Mesenchymal stem cell (in vitro differentiated cells and primary cell): ENCODE data around the gene NRF1.

Source experiments
- DNase-seq: peaks from one replicate; pipeline ENCODE4 v3.0.0-alpha.2; 2013
- H2AFZ ChIP-seq: one replicate; pipeline ENCODE4 v1.6.1; 2013; ENCODE audit warnings: low read depth, mild to moderate bottlenecking, control low read depth, inconsistent platforms, low read length, moderate library complexity
- H2AK5ac ChIP-seq: 2 replicates; pipeline ENCODE4 v1.6.1; 2013; ENCODE audit warnings: low read length, moderate library complexity, mild to moderate bottlenecking, inconsistent platforms; ENCODE audit not compliant: severe bottlenecking
- H2BK120ac ChIP-seq: one replicate; pipeline ENCODE4 v1.6.1; 2013; ENCODE audit warnings: low read depth, mild to moderate bottlenecking, inconsistent platforms, low read length, moderate library complexity
- H2BK12ac ChIP-seq, 2 experiments: one replicate each; pipeline ENCODE4 v1.6.1; 2013; ENCODE audit warnings: inconsistent platforms in 2 of 2, low read length in 2 of 2, mild to moderate bottlenecking in 2 of 2, moderate library complexity in 2 of 2, control low read depth in 1 of 2
- H2BK15ac ChIP-seq: one replicate; pipeline ENCODE4 v1.6.1; 2013; ENCODE audit warnings: mild to moderate bottlenecking, low read depth, inconsistent platforms; ENCODE audit not compliant: poor library complexity, severe bottlenecking
- H2BK5ac ChIP-seq: 2 replicates; pipeline ENCODE4 v1.6.1; 2013; ENCODE audit warnings: low read depth, mild to moderate bottlenecking, low read length, control low read depth, inconsistent platforms; ENCODE audit not compliant: poor library complexity, severe bottlenecking
- H3K14ac ChIP-seq, 2 experiments: one replicate each; pipeline ENCODE4 v1.6.1; 2013; ENCODE audit warnings: inconsistent platforms in 2 of 2, low read length in 2 of 2, control low read depth in 1 of 2, mild to moderate bottlenecking in 1 of 2, moderate library complexity in 1 of 2
- H3K18ac ChIP-seq, 2 experiments: one replicate each; pipeline ENCODE4 v1.6.1; 2013; ENCODE audit warnings: inconsistent platforms in 2 of 2, low read length in 2 of 2, control low read depth in 1 of 2, low read depth in 1 of 2, mild to moderate bottlenecking in 1 of 2
- H3K23ac ChIP-seq, 2 experiments: one replicate each; pipeline ENCODE4 v1.6.1; 2013; ENCODE audit warnings: inconsistent platforms in 2 of 2, low read length in 2 of 2, mild to moderate bottlenecking in 2 of 2, moderate library complexity in 2 of 2, control low read depth in 1 of 2
- H3K27ac ChIP-seq: 2 replicates; pipeline ENCODE4 v1.5.1; 2013; ENCODE audit warnings: mild to moderate bottlenecking, moderate library complexity, low read length, control low read depth, inconsistent platforms; ENCODE audit not compliant: poor library complexity, severe bottlenecking
- H3K27me3 ChIP-seq, 2 experiments: 2 replicates each; pipeline versions ENCODE4 v1.6.1 to v1.7.0; 2013; ENCODE audit warnings: low read length in 2 of 2, mild to moderate bottlenecking in 2 of 2, moderate library complexity in 2 of 2, control low read depth in 1 of 2, inconsistent platforms in 1 of 2; ENCODE audit not compliant: control insufficient read depth in 1 of 2, insufficient read depth in 1 of 2
- H3K36me3 ChIP-seq, 2 experiments: 2 replicates each; pipeline versions ENCODE4 v1.6.1 to v1.7.0; 2013; ENCODE audit warnings: low read length in 2 of 2, control low read depth in 1 of 2, inconsistent platforms in 1 of 2, low read depth in 1 of 2, mild to moderate bottlenecking in 1 of 2; ENCODE audit not compliant: insufficient read depth in 2 of 2, control insufficient read depth in 1 of 2
- H3K4ac ChIP-seq, 2 experiments: one replicate each; pipeline ENCODE4 v1.6.1; 2013; ENCODE audit warnings: inconsistent platforms in 2 of 2, low read length in 2 of 2, mild to moderate bottlenecking in 2 of 2, moderate library complexity in 2 of 2, control low read depth in 1 of 2, low read depth in 1 of 2
- H3K4me1 ChIP-seq: 2 replicates; pipeline ENCODE4 v1.6.1; 2013; ENCODE audit warnings: low read depth, low read length, control low read depth; ENCODE audit not compliant: control insufficient read depth, insufficient read depth
- H3K4me2 ChIP-seq: 2 replicates; pipeline ENCODE4 v1.6.1; 2013; ENCODE audit warnings: low read length, mild to moderate bottlenecking, inconsistent platforms; ENCODE audit not compliant: poor library complexity, severe bottlenecking
- H3K4me3 ChIP-seq, 2 experiments: 2 replicates each; pipeline versions ENCODE4 v1.5.1 to v1.7.0; 2013; ENCODE audit warnings: low read length in 2 of 2, mild to moderate bottlenecking in 2 of 2, control low read depth in 1 of 2, low read depth in 1 of 2; ENCODE audit not compliant: insufficient read depth in 1 of 2
- H3K79me1 ChIP-seq: replicated peaks from 2 replicates; pipeline ENCODE4 v1.6.1; 2013; ENCODE audit warnings: mild to moderate bottlenecking, control low read depth, low read length, inconsistent platforms; ENCODE audit not compliant: poor library complexity, severe bottlenecking
- H3K9ac ChIP-seq: 2 replicates; pipeline ENCODE4 v1.7.0; 2013; ENCODE audit warnings: mild to moderate bottlenecking, low read length, moderate library complexity
- H3K9me3 ChIP-seq: 2 replicates; pipeline ENCODE4 v1.7.0; 2013; ENCODE audit warnings: mild to moderate bottlenecking, low read length; ENCODE audit not compliant: control insufficient read depth
- H4K8ac ChIP-seq: one replicate; pipeline ENCODE4 v1.6.1; 2013; ENCODE audit warnings: inconsistent platforms, mild to moderate bottlenecking, low read length, moderate library complexity
- H4K91ac ChIP-seq: one replicate; pipeline ENCODE4 v1.6.1; 2013; ENCODE audit warnings: mild to moderate bottlenecking, low read length, inconsistent platforms
- WGBS: methylation state at CpG from one replicate; pipeline ENCODE4 v1.1.7; 2013; ENCODE audit warnings: mixed read lengths; 5-methylcytosine and 5-hydroxymethylcytosine counted together

The NRF1 gene

GRCh38 chr7:129767120-129768015 is 155.8 kb downstream of the NRF1 start:
- Histone ChIP-seq H2BK12ac (no peak overlapping the region), H3K4me2 (no peak overlapping the region), H3K9me3 (no peaks in the 10 kb centered on the region), H3K4me3 (no peak overlapping the region), H3K4ac (no peak overlapping the region), H4K91ac (no peak overlapping the region), H3K23ac (no peak overlapping the region), H2AFZ (no peak overlapping the region), H3K9ac (no peak overlapping the region), H3K36me3 (peaks cover 0 to 2% of the 10 kb centered on the region in 2 experiments), H3K14ac (no peak overlapping the region), H4K8ac (no peak overlapping the region), H3K79me1 (no peaks in the 10 kb centered on the region), H2BK120ac (no peak overlapping the region), H2BK15ac (no peak overlapping the region), H2AK5ac (no peak overlapping the region), H3K18ac (no peak overlapping the region), H3K4me1 (no peaks in the 10 kb centered on the region), H3K27me3 (peaks cover 13 to 49% of the 10 kb centered on the region in 2 experiments), H2BK5ac (no peak overlapping the region), H3K27ac (no peak overlapping the region)
- no peak for DNase-seq
- 88% methylated on average over 12 of the region's 12 CpGs for WGBS

- Histone ChIP-seq H2BK5ac (no peak overlapping the region), H2BK120ac (no peak overlapping the region), H3K4ac (no peak overlapping the region), H3K18ac (no peak overlapping the region), H3K36me3 (no peaks in the 10 kb centered on the region), H3K23ac (no peak overlapping the region), H4K8ac (no peak overlapping the region), H3K4me2 (no peak overlapping the region), H2AK5ac (no peak overlapping the region), H2BK15ac (no peak overlapping the region), H3K79me1 (no peaks in the 10 kb centered on the region), H2BK12ac (no peak overlapping the region), H3K9ac (no peak overlapping the region), H3K27ac (no peak overlapping the region), H3K4me1 (no peaks in the 10 kb centered on the region), H3K9me3 (no peaks in the 10 kb centered on the region), H3K4me3 (no peak overlapping the region), H2AFZ (no peak overlapping the region), H4K91ac (no peak overlapping the region), H3K14ac (no peak overlapping the region), H3K27me3 (peaks cover 19 to 61% of the 10 kb centered on the region in 2 experiments)
- WGBS, result 83% methylated on average over 17 of the region's 17 CpGs
- DNase-seq, result no peak
Observed at GRCh38 chr7:129768614-129769399, 157.3 kb downstream of the NRF1 start.

- Histone ChIP-seq H4K8ac (no peak overlapping the region), H3K18ac (no peak overlapping the region), H3K9me3 (no peaks in the 10 kb centered on the region), H3K14ac (no peak overlapping the region), H3K4me2 (no peak overlapping the region), H2AK5ac (no peak overlapping the region), H3K4me3 (no peak overlapping the region), H3K79me1 (no peaks in the 10 kb centered on the region), H4K91ac (no peak overlapping the region), H2BK15ac (no peak overlapping the region), H2BK120ac (no peak overlapping the region), H3K4me1 (no peaks in the 10 kb centered on the region), H3K23ac (no peak overlapping the region), H2BK12ac (no peak overlapping the region), H3K4ac (no peak overlapping the region), H2AFZ (no peak overlapping the region), H3K9ac (no peak overlapping the region), H3K27ac (no peak overlapping the region), H3K27me3 (peaks cover 19 to 66% of the 10 kb centered on the region in 2 experiments), H3K36me3 (no peaks in the 10 kb centered on the region), H2BK5ac (no peak overlapping the region)
- 95% methylated on average over 7 of the region's 9 CpGs for WGBS
- no peak for DNase-seq
Observed at GRCh38 chr7:129769400-129769774, 157.9 kb downstream of the NRF1 start.
